Fibroblast of skin of scalp (primary cell): Measurements from ENCODE around the gene CDC14B.

Source experiments
- DNase-seq: peaks from one replicate; pipeline ENCODE4 v3.0.0-alpha.2; 2013

CDC14B gene

GRCh38 chr9:96500696-96501632, 118.7 kb downstream of the CDC14B start:
- DNase-seq: peak; percentile 52

DNA sequence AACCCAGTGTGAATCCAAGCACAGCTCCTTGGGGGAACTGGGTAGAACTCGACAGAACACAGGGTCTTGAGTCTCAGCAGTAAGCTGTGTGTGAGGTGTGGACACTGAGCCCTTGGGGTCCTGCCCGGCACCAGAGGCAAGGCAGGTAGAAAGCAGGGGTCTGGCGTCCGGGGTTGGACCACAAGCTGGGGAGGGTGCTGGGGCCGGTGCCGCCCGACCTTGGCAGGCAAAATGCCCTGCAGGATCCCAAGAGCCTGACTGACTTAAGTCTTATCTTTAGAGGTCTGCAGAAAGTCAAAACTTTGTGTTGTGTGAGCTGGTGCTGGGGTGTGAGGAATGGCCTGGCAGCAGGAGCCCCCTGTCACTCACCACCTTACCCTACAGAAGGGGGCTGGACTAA, 120.4 kb downstream of the CDC14B start:
- DNase-seq: no peak

DNA sequence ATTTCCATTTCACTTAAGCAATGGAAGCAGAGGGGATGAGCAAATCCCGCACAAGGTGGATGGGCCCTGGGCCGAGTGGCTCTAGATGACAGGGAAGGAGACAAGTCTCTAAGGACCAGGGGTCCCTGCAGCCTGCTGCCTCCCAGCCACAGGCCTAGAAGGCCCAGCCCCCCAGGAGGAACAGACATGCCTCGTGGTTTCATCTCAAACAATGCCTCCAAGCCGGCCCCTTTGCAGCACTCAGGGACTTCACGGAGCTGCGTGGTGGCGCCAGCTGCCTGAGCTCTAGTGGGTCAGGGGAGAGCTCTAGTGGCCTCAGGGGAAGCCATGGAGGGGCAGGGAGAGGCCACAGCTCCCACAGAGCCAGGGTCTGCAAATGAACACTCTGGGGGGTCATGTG, 120.8 kb downstream of the CDC14B start:
- no peak for DNase-seq

DNA sequence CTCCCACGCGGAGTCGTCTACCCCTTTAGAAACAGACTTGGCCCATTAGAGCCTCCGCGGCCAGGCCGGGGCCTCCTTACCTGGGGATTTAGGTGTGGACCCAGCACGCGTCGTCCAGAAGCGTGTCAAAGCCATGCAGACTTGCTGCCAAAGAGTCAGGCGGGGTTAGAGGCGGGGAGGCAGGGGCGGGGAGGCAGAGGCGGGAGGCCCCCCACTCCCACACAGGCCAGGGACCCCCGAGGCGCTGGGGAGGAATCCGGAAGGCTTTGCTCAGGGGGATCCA, 122.6 kb downstream of the CDC14B start:
- no peak for DNase-seq

- DNase-seq: no peak
Observed at GRCh38 chr9:96496368-96497116, 123.1 kb downstream of the CDC14B start.

DNA sequence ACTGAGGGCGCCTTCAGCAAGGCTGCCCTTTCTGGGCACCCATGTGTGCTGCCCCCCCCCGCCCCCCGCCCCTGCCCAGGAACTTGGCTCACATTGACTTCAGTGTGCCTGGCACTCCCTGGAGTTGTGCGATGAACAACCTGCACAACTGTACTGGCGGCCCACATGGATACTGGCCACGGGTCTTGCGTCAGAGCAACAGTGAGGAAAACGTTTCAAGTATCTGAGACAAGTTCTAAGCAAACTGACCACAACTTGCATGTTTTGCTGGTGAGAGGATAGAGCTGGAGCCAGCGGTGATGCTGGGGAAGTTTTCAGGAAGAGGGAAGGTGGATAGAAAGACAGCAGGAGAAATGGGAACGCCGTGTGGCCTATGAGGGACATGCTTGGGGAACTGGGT, 124.3 kb downstream of the CDC14B start:
- peak; percentile 65 for DNase-seq

DNA sequence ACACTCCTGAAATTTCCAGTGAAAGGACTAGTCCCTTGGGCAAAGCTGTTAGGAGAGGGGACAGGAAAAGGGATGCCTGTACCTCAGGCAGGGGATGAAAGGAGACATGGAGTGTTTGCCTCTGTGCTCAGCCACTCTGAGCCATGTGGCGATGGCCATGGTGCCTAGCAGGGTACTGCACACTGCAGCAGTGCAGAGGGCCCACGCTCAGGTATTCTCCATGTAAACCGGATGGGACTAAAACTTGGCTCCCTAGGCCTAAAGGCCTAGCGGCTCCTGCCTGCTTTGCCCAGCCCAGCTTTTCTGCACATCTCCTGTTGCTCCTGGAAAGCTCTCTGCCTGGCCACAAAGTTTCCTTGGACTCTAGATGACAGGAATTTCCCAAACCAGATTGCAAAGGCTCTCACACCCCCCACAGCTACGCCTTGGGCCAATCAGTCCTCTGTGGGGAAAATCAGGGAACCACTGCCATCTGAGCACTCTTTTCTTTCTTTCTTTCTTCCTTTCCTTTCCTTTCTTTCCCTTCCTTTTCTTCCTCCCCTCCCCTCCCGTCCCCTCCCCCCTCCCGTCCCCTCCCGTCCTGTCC, 125.3 kb downstream of the CDC14B start:
- DNase-seq: peak; percentile 13

DNA sequence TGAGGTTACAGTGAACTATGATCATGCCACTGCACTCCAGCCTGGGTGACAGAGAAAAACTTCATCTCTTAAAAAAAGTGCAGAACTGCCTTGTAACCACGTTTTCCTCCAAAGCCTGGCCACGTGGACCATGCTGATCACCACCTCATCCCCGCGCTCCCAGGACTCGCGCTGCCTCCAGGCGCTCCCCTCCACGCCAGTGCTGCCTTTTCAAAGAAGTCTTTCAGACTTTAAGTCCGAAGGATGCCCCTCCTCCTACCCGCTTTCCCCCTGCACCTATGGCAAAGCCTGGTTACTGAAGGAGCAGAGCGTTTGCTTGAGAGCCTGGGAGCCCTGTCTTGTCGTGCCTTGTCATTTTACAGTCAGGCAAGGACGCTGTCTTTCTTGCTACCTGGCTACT, 125.9 kb downstream of the CDC14B start:
- DNase-seq: no peak

- DNase-seq: no peak
Observed at GRCh38 chr9:96492993-96493531, 126.6 kb downstream of the CDC14B start.

GRCh38 chr9:96491880-96492525, 127.6 kb downstream of the CDC14B start:
- DNase-seq: no peak

DNA sequence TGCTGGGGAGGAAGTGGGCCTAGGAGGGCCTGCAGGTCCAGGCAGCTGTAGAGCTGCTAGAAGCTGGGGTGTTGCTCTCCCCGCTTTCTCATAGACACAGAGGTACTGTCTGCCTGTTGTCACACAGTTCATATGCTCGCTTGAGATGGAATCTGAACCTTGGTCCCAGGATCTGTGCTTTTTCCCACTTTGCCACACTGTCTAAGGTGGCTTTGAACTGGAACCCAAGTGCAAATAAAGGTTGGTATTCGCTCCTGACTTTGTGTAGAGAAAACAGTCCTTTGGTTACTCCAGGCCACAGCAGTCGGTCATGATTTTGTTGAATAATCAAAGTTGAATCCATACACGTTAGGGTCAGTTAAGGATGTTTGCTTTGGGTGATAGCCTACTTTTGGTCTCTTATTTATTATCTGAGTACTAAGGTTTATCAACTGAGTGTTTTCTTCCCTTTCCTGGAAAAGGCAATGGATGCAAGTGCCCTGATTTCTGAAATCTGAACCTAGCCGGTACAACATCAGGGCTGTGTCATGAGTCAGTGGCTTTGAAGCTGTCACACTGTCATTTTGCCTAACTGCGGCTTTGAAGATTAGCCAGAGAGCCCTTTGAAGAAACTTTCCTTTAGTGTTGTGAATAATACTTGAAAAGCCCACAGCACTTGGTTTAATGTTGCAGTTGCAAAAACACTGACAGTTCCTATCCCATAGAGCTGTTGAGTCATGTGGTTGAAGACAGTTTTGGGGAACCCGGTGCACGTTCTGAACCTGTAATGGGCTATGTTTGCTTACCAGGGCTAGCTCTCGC, 128.4 kb downstream of the CDC14B start:
- no peak for DNase-seq

DNA sequence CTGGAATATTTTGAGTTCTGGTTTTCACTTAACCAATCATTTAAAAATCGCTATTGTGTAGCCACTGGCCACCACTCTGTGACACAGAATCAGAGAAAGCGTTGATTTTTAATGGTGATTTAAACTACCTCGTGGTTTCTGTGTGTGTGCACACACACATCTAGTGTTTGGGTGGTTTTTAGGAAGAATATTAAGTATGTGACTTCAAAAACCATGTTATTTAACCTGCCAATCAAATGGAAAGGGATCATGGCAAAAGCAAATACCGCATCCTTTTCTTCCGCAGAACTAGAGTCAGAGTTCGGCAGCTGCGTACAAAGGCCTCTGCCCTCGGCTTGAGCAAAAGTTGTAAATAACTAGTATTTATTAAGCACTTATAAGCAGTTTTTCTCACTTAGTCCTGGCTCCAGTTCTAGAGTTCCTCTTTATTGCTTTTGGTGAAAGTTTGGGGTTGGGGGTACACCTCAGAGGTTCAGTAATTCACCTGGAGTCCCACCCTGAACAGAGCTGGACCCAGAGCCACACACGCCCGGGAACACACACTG, 129.0 kb downstream of the CDC14B start:
- no peak for DNase-seq

GRCh38 chr9:96489482-96489979, 130.1 kb downstream of the CDC14B start:
- no peak for DNase-seq

GRCh38 chr9:96487949-96488348, 131.7 kb downstream of the CDC14B start:
- peak; percentile 14 for DNase-seq

- DNase-seq: no peak
Observed at GRCh38 chr9:96487029-96487396, 132.6 kb downstream of the CDC14B start.

GRCh38 chr9:96486386-96487028, 133.1 kb downstream of the CDC14B start:
- DNase-seq: peak; percentile 88

GRCh38 chr9:96485280-96485679, 134.4 kb downstream of the CDC14B start:
- DNase-seq: no peak

GRCh38 chr9:96484521-96484931, 135.1 kb downstream of the CDC14B start:
- no peak for DNase-seq

GRCh38 chr9:96483733-96484390, 135.8 kb downstream of the CDC14B start:
- DNase-seq: peak; percentile 23

GRCh38 chr9:96483197-96483596, 136.4 kb downstream of the CDC14B start:
- no peak for DNase-seq
